BE2C (cell line): ENCODE data around the gene RSRC2.

Source experiments
- DNase-seq: peaks from one replicate; pipeline ENCODE4 v3.0.0-alpha.2; 2020
- H3K27me3 ChIP-seq: fragments of 250-450 bp; sonication (Bioruptor Pico); 2 replicates; pipeline ENCODE4 v1.5.1; 2020; ENCODE audit warnings: mild to moderate bottlenecking
- H3K36me3 ChIP-seq: fragments of 250-450 bp; sonication (Bioruptor Pico); 2 replicates; pipeline ENCODE4 v1.5.1; 2020; ENCODE audit warnings: mild to moderate bottlenecking
- H3K4me1 ChIP-seq: fragments of 250-450 bp; sonication (Bioruptor Pico); 2 replicates; pipeline ENCODE4 v1.5.1; 2020
- H3K4me3 ChIP-seq: 2 replicates; pipeline ENCODE4 v1.5.1; 2011; ENCODE audit warnings: low read depth, low read length
- H3K9me3 ChIP-seq: fragments of 250-450 bp; sonication (Bioruptor Pico); 2 replicates; pipeline ENCODE4 v1.5.1; 2020
- TF ChIP-seq, protein P1 (sequence below): IDR thresholded peaks from 2 replicates; pipeline ENCODE4 v1.5.1; 2012; ENCODE audit warnings: mild to moderate bottlenecking, low read depth, low read length

RSRC2 gene

DNA sequence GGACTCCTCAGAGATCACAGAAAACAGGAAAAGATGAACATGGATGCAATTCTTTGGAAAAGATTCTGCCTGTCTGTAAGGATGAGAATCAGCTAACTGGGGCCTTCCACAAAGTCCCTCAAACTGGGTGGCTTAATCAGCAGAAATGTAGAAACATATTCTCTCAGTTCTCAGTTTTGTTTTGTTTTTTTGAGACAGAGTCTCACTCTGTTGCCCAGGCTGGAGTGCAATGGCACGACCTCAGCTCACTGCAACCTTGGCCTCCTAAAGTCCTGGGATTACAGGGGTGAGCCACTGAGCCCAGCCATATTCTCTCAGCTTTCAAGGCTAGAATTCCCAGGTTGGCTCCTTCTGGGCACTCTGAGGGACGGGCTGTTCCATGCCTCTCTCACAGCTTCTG lies 66.1 kb downstream of the RSRC2 start:
- TF ChIP-seq, protein P1, sequence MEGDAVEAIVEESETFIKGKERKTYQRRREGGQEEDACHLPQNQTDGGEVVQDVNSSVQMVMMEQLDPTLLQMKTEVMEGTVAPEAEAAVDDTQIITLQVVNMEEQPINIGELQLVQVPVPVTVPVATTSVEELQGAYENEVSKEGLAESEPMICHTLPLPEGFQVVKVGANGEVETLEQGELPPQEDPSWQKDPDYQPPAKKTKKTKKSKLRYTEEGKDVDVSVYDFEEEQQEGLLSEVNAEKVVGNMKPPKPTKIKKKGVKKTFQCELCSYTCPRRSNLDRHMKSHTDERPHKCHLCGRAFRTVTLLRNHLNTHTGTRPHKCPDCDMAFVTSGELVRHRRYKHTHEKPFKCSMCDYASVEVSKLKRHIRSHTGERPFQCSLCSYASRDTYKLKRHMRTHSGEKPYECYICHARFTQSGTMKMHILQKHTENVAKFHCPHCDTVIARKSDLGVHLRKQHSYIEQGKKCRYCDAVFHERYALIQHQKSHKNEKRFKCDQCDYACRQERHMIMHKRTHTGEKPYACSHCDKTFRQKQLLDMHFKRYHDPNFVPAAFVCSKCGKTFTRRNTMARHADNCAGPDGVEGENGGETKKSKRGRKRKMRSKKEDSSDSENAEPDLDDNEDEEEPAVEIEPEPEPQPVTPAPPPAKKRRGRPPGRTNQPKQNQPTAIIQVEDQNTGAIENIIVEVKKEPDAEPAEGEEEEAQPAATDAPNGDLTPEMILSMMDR: no peak

GRCh38 chr12:122460061-122460460 lies 66.7 kb downstream of the RSRC2 start:
- Histone ChIP-seq H3K4me1 (no peaks in the 10 kb centered on the region), H3K36me3 (no peaks in the 10 kb centered on the region), H3K27me3 (no peaks in the 10 kb centered on the region), H3K9me3 (no peaks in the 10 kb centered on the region), H3K4me3 (no peak overlapping the region)
- no peak for DNase-seq
- TF ChIP-seq, protein P1: no peak

More for the DNA sequence above, 66.1 kb downstream of the RSRC2 start:
- no peak for DNase-seq
- H3K27me3 ChIP-seq: no peaks in the 10 kb centered on the region
- no peaks in the 10 kb centered on the region for H3K36me3 ChIP-seq
- H3K9me3 ChIP-seq: no peaks in the 10 kb centered on the region
- H3K4me3 ChIP-seq: no peak overlapping the region
- H3K4me1 ChIP-seq: no peaks in the 10 kb centered on the region

GRCh38 chr12:122459211-122459610 lies 67.5 kb downstream of the RSRC2 start:
- H3K4me3 ChIP-seq: no peak overlapping the region
- H3K9me3 ChIP-seq: no peaks in the 10 kb centered on the region
- no peaks in the 10 kb centered on the region for H3K36me3 ChIP-seq
- TF ChIP-seq, protein P1: no peak
- DNase-seq: no peak
- H3K4me1 ChIP-seq: no peaks in the 10 kb centered on the region
- no peaks in the 10 kb centered on the region for H3K27me3 ChIP-seq

GRCh38 chr12:122458105-122459035 lies 68.4 kb downstream of the RSRC2 start:
- TF ChIP-seq, protein P1: no peak
- Histone ChIP-seq H3K9me3 (no peaks in the 10 kb centered on the region), H3K27me3 (no peaks in the 10 kb centered on the region), H3K4me1 (no peaks in the 10 kb centered on the region), H3K4me3 (no peak overlapping the region), H3K36me3 (no peaks in the 10 kb centered on the region)
- DNase-seq: no peak

DNA sequence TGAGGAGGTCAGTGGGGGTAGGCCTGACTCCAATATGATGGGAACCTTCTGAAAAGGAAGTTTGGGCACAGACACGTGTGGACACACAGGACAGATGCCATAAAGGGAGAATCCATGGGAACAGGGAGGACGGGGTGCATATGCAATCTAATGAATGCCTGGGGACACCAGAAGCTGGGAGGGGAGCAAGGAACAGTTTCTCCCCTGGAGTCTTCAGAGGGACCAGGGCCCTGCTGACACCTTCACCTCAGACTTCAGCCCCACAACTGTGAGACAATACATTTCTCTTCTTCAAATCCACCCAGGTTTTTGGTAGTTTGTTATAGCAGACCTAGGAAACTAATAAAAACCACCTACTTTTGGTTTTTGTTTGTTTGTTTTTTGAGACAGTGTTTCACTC lies 69.1 kb downstream of the RSRC2 start:
- Histone ChIP-seq H3K4me1 (no peaks in the 10 kb centered on the region), H3K4me3 (no peak overlapping the region), H3K27me3 (no peaks in the 10 kb centered on the region), H3K9me3 (no peaks in the 10 kb centered on the region), H3K36me3 (no peaks in the 10 kb centered on the region)
- DNase-seq: no peak
- TF ChIP-seq, protein P1: no peak

DNA sequence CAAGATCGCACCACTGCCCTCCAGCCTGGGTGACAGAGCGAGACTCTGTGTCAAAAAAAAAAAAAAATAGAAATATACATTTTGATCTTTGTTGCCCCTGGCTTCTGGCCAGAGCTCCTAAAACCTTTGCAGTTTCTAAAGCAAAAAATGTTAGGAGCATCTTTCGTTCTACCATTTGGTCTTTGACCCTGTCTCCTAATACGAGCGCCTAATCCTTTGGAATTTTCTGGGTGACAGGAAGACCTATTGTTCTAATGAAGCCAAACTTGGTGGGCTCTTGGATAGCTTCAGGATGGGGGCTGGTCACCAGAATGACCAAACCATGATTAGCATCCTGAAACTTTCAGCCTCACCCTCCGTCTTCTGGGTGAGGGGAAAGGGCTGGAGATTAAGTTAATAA lies 72.0 kb downstream of the RSRC2 start:
- Histone ChIP-seq H3K9me3 (no peaks in the 10 kb centered on the region), H3K4me1 (no peaks in the 10 kb centered on the region), H3K36me3 (no peaks in the 10 kb centered on the region), H3K4me3 (no peak overlapping the region), H3K27me3 (no peaks in the 10 kb centered on the region)
- DNase-seq: no peak
- TF ChIP-seq, protein P1: no peak
